HG02870 (cell line): Measurements from ENCODE around the gene DNAJC28.
A peak's percentile ranks its signal among the peaks of the same experiment; 100 is the strongest.

Experiments
- ATAC-seq: cut with Tn5 transposase; IDR thresholded peaks from one replicate; pipeline ENCODE4 v1.9.1; 2021; ENCODE audit warnings: mild to moderate bottlenecking, moderate library complexity; ENCODE audit not compliant: unreplicated experiment

Gene DNAJC28

DNA sequence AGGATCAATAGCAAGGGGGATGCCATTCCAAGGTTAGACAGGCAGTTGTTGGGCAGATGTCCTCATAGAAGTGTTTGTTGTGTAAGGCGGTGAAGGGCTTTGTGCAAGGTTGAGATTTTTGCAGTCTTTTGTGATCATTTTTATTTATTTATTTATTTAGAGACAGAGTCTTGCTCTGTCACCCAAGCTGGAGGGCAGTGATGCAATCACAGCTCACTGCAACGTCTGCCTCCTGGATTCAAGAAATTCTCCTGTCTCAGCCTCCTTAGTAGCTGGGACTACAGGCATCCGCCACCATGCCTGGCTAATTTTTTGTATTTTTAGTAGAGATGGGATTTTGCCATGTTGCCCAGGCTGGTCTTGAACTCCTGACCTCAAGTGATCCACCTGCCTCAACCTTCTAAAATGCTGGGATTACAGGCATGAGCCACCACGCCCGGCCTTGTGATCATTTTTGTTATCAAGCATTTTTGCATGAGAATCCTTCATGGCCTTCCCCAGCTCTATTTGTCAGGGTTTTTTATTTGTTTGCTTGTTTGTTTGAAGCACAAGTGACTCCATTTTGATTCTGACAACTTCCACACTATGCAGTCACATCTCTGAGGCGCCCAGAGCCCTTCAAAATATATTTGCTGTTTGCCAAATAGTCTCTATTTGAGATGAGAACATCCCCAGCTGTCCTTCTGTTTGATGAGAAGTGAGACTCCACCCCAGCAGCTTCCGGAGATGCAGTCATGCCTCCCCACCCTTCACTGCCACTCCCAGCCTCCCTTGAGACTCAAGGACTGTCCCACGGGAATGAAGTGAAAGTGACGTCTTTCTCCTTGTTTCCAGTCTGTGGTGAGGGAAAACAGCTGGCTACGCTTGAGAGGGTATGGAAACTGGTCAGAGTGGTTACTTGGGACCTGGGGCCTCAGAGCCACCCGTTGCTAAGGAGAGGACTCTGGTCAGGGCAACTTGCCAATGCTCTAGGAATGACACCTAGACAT lies 49.7 kb downstream of the DNAJC28 start:
- ATAC-seq: peak; percentile 55
